Activated T-helper 2 cell treated with anti-CD3 and anti-CD28 coated beads, Interferon-gamma antibody, Interleukin-2, Interleukin-4, amounts not matched to agents 10 μg/mL and 5 μg/mL and 100 μg/mL, durations not matched to agents 14 hours and 24 hours and 36 hours (primary cell): Measurements from ENCODE around the gene MDFIC. TPM values are rescaled to one million over a fixed set of nuclear protein-coding genes. Genes with fewer than 3 reads are reported as not detected.

Experiments used
- DNase-seq: peaks from one replicate; pipeline ENCODE4 v3.0.0; 2021; ENCODE audit warnings: low spot score
- H3K27ac Mint-ChIP-seq: one replicate; pipeline ENCODE4 v1.8.0; 2021; ENCODE audit warnings: mixed read lengths
- H3K27me3 Mint-ChIP-seq: one replicate; pipeline ENCODE4 v1.8.0; 2021; ENCODE audit warnings: low read depth, mixed read lengths
- H3K36me3 Mint-ChIP-seq: one replicate; pipeline ENCODE4 v1.8.0; 2021; ENCODE audit warnings: low read depth, mixed read lengths
- H3K4me1 Mint-ChIP-seq: one replicate; pipeline ENCODE4 v1.8.0; 2021; ENCODE audit warnings: low read depth, mixed read lengths
- H3K4me3 Mint-ChIP-seq: one replicate; pipeline ENCODE4 v1.8.0; 2021; ENCODE audit warnings: low read depth, mild to moderate bottlenecking, moderate library complexity, mixed read lengths
- H3K9me3 Mint-ChIP-seq: one replicate; pipeline ENCODE4 v1.8.0; 2021; ENCODE audit warnings: mixed read lengths
- intact Hi-C: fragments of 100-400 bp; cut with micrococcal nuclease; formaldehyde crosslinking; loops from one replicate; pipeline ENCODE4 v1.15.1; 2023
- total RNA-seq: library from RNA; stranded (reverse); gene quantifications from 2 replicates; pipeline ENCODE4 v1.2.3, GENCODE V29; 2022

The MDFIC gene
- total RNA-seq, 1 donor from 2014 or later, result 119 TPM

DNA sequence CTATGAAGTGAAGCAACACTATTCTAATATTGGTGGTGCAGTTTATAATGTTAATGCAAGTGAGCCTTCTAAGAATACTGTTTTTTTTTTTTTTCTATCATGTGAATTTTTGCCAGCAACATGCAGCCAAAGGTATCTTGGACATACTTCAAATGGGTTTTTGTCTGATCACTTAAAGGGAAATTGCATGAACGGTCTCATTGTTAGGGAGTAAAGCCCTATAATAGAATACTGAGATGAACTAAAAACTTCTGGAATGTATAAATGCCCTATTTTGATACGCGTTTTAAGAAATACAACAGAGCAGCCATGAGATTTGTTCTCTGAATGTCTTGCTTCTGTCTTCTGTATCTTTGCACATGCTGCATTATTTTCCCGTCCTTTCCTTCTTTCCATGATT lies 10.5 kb upstream of the MDFIC start:
- no peaks in the 10 kb centered on the region for H3K27me3 Mint-ChIP-seq
- peaks cover 6% of the 10 kb centered on the region for H3K36me3 Mint-ChIP-seq
- no peak overlapping the region for H3K27ac Mint-ChIP-seq
- no peak overlapping the region for H3K4me3 Mint-ChIP-seq
- DNase-seq, result no peak
- H3K9me3 Mint-ChIP-seq, result peaks cover 8% of the 10 kb centered on the region
- intact Hi-C loops, result no loop called here
- H3K4me1 Mint-ChIP-seq, result peaks cover 11% of the 10 kb centered on the region

DNA sequence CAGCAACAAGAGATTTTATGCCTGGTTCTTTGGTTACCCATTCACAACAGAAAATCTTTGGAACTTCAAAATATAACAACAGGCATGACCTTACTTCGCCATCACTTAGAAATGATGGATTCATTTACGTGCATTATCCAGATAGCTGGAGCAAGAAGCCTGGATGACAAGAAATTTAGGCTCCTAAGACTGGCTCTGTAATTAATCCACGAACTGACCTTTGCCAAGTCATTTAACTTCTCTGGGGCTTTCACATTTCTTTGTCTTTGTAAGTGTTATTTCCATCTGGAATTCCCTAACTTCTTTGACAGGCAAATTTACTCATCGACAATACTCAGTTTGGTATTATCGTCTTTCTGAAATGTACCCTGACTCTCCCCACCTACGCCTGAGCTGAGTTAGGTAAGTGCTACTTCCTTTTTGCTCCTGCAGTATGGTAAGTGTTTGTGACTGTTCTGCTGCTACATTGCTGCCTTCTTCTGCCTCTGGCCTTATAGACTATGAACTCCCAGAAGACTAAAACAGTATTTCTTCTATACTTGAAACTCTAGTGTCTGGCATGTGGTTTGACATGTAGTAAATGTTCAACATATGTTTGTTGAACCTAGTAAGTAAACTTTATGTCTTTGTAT lies 5.5 kb upstream of the MDFIC start:
- peak overlapping the region; percentile 98 for H3K27ac Mint-ChIP-seq
- intact Hi-C loops, result loop anchor here (1.0 to 5.0 kb wide), 6 partner anchors 14 to 199 kb away; no protein-coding TSS in a partner anchor
- H3K4me1 Mint-ChIP-seq, result peaks cover 47% of the 10 kb centered on the region
- H3K27me3 Mint-ChIP-seq, result no peaks in the 10 kb centered on the region
- no peak for DNase-seq
- H3K36me3 Mint-ChIP-seq, result peaks cover 7% of the 10 kb centered on the region
- H3K4me3 Mint-ChIP-seq, result peak overlapping the region; percentile 58
- H3K9me3 Mint-ChIP-seq, result peaks cover 8% of the 10 kb centered on the region

- peaks cover 13% of the 10 kb centered on the region for H3K36me3 Mint-ChIP-seq
- H3K27me3 Mint-ChIP-seq, result no peaks in the 10 kb centered on the region
- intact Hi-C loops, result loop anchor here (2.0 to 5.0 kb wide), 2 partner anchors 13 to 200 kb away; no protein-coding TSS in a partner anchor
- peaks cover 54% of the 10 kb centered on the region for H3K4me1 Mint-ChIP-seq
- peak overlapping the region; percentile 50 for H3K4me3 Mint-ChIP-seq
- no peak for DNase-seq
- peaks cover 7% of the 10 kb centered on the region for H3K9me3 Mint-ChIP-seq
- peak overlapping the region; percentile 98 for H3K27ac Mint-ChIP-seq
These were observed 4.6 kb upstream of the MDFIC start for GRCh38 chr7:114917211-114917839.

DNA sequence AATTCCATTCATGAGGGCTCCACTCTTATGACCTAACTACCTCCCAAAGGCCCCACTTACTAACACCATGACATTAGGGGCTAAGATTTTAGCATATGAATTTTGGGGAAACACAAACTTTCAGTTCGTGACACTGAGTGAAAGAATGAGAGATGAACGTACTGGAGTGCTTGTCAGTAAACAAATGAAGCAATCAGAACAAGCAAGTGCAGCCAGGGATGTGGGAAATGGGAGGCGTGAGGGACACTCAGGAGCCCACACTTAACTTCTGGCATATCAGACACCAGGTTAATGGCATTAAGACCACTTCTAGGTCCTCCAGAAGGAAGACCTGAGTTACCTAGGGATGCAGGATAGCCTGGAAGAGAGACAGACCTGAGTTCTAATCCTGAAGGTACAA lies 2.3 kb upstream of the MDFIC start:
- Mint-ChIP-seq H3K4me3 (peak overlapping the region; percentile 44), H3K27ac (peak overlapping the region; percentile 79), H3K27me3 (no peaks in the 10 kb centered on the region), H3K36me3 (peaks cover 24% of the 10 kb centered on the region), H3K4me1 (peaks cover 57% of the 10 kb centered on the region), H3K9me3 (peaks cover 3% of the 10 kb centered on the region)
- no peak for DNase-seq
- intact Hi-C loops, result loop anchor here (5.0 kb wide), 1 partner anchor 202 kb away; no protein-coding TSS in a partner anchor

- intact Hi-C loops, result loop anchor here (2.0 kb wide), 1 partner anchor 57 kb away; no protein-coding TSS in a partner anchor
- Mint-ChIP-seq H3K27me3 (no peaks in the 10 kb centered on the region), H3K4me3 (peak overlapping the region; percentile 87), H3K36me3 (peaks cover 36% of the 10 kb centered on the region), H3K4me1 (peaks cover 58% of the 10 kb centered on the region), H3K27ac (peak overlapping the region; percentile 97), H3K9me3 (no peaks in the 10 kb centered on the region)
- DNase-seq, result no peak
These were observed 266 bp upstream of the MDFIC start for GRCh38 chr7:114921631-114922025.

- H3K9me3 Mint-ChIP-seq, result no peaks in the 10 kb centered on the region
- no peaks in the 10 kb centered on the region for H3K27me3 Mint-ChIP-seq
- H3K36me3 Mint-ChIP-seq, result peaks cover 41% of the 10 kb centered on the region
- intact Hi-C loops, result loop anchor here (1.0 to 2.0 kb wide), 3 partner anchors 8 to 58 kb away; no protein-coding TSS in a partner anchor
- peak; percentile 53 for DNase-seq
- H3K4me1 Mint-ChIP-seq, result peaks cover 52% of the 10 kb centered on the region
- peak overlapping the region; percentile 94 for H3K4me3 Mint-ChIP-seq
- H3K27ac Mint-ChIP-seq, result peak overlapping the region; percentile 98
These were observed 933 bp downstream of the MDFIC start for GRCh38 chr7:114922652-114923402.

DNA sequence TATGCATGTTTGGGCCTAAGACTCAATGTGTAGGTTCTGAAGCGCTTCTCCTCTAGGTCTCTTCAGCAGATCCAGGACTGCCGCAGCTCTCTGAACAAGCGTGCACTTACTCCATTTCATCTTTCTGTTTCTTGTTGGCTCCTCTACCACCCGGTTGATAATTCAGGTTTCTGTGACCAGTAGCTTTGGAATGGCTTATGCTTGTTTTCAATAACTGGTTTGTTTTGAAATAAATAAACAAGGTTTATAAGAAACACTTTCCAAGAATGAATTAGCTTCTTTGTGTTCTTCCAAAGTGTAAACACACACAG lies 1.5 kb downstream of the MDFIC start:
- H3K4me1 Mint-ChIP-seq, result peaks cover 47% of the 10 kb centered on the region
- no peak for DNase-seq
- peak overlapping the region; percentile 92 for H3K4me3 Mint-ChIP-seq
- intact Hi-C loops, result loop anchor here (1.0 to 2.0 kb wide), 3 partner anchors 8 to 59 kb away; no protein-coding TSS in a partner anchor
- H3K27ac Mint-ChIP-seq, result peak overlapping the region; percentile 96
- no peaks in the 10 kb centered on the region for H3K27me3 Mint-ChIP-seq
- no peaks in the 10 kb centered on the region for H3K9me3 Mint-ChIP-seq
- H3K36me3 Mint-ChIP-seq, result peaks cover 41% of the 10 kb centered on the region

DNA sequence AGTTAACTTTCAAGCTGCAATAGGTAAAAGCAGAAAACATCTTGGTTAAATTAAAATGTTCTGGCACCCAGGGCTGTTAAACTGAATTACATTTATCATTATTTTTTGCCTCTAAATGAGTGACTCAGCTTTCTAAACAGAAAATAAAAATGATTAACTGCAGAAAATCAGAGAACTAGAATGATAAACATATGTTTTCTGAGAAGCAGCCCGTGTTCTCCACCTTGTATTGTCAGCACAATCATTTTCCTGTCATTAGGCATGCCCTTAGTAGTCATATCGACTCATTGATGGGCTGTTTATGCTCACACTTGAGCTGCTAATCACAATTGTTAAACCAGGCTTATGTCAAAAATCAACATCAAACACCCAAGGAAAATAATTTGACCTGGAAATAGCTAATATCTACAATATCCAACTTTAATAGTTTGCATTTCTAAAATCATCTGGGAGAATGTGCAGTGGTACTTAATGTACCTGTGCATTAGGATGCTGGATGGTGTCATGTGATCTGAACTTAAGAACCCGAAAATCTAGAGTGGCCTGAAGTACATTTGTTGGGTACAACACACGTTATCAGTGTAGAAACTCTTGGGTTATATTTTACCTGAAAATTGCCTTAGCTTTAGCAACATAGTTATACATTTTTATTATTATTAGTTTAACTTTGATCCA lies 2.3 kb downstream of the MDFIC start:
- Mint-ChIP-seq H3K27me3 (no peaks in the 10 kb centered on the region), H3K27ac (peak overlapping the region; percentile 96), H3K4me3 (peak overlapping the region; percentile 92), H3K4me1 (peaks cover 40% of the 10 kb centered on the region), H3K9me3 (no peaks in the 10 kb centered on the region), H3K36me3 (peaks cover 41% of the 10 kb centered on the region)
- intact Hi-C loops, result no loop called here
- no peak for DNase-seq

GRCh38 chr7:114925434-114925833 lies 3.5 kb downstream of the MDFIC start:
- Mint-ChIP-seq H3K36me3 (peaks cover 41% of the 10 kb centered on the region), H3K4me3 (peak overlapping the region; percentile 83), H3K27ac (peak overlapping the region; percentile 73), H3K9me3 (no peaks in the 10 kb centered on the region), H3K27me3 (no peaks in the 10 kb centered on the region), H3K4me1 (peaks cover 31% of the 10 kb centered on the region)
- no peak for DNase-seq
- intact Hi-C loops, result no loop called here

- H3K9me3 Mint-ChIP-seq, result no peaks in the 10 kb centered on the region
- DNase-seq, result no peak
- no peak overlapping the region for H3K27ac Mint-ChIP-seq
- H3K4me1 Mint-ChIP-seq, result peaks cover 20% of the 10 kb centered on the region
- H3K36me3 Mint-ChIP-seq, result peaks cover 54% of the 10 kb centered on the region
- H3K4me3 Mint-ChIP-seq, result no peak overlapping the region
- no peaks in the 10 kb centered on the region for H3K27me3 Mint-ChIP-seq
- intact Hi-C loops, result no loop called here
These were observed 6.2 kb downstream of the MDFIC start for GRCh38 chr7:114928060-114928459.

- Mint-ChIP-seq H3K9me3 (no peaks in the 10 kb centered on the region), H3K36me3 (peaks cover 53% of the 10 kb centered on the region), H3K4me1 (peaks cover 27% of the 10 kb centered on the region), H3K27me3 (no peaks in the 10 kb centered on the region), H3K27ac (no peak overlapping the region), H3K4me3 (no peak overlapping the region)
- intact Hi-C loops, result no loop called here
- no peak for DNase-seq
These were observed 7.7 kb downstream of the MDFIC start for GRCh38 chr7:114929570-114929969.

- intact Hi-C loops, result loop anchor here (2.0 kb wide), 2 partner anchors 13 to 39 kb away; no protein-coding TSS in a partner anchor
- no peak for DNase-seq
- no peak overlapping the region for H3K4me3 Mint-ChIP-seq
- H3K36me3 Mint-ChIP-seq, result peaks cover 57% of the 10 kb centered on the region
- no peak overlapping the region for H3K27ac Mint-ChIP-seq
- peaks cover 28% of the 10 kb centered on the region for H3K4me1 Mint-ChIP-seq
- H3K9me3 Mint-ChIP-seq, result no peaks in the 10 kb centered on the region
- H3K27me3 Mint-ChIP-seq, result no peaks in the 10 kb centered on the region
These were observed 8.3 kb downstream of the MDFIC start for GRCh38 chr7:114930107-114930661.
